ENCODE measurements around the gene LIN54.

Gene LIN54

GRCh38 chr4:82969414-82969813 is 41.2 kb downstream of the LIN54 start:
- Histone ChIP-seq H3K4me3 (replicated peaks; ENCODE audit: low read depth, low read length) (no peak overlapping the region), H3K36me3 (ENCODE audit: control insufficient read depth, insufficient read depth, low read length) (peaks cover 3% of the 10 kb centered on the region), H3K27me3 (replicated peaks; ENCODE audit: control insufficient read depth, insufficient read depth, low read length) (no peaks in the 10 kb centered on the region)
- DNase-seq (ENCODE audit: extremely low read depth, insufficient read length) = no peak
- no peak for TF ChIP-seq CTCF (IDR thresholded peaks at IDR 0.05; ENCODE audit: insufficient read depth, low read length, poor library complexity, severe bottlenecking)

DNA sequence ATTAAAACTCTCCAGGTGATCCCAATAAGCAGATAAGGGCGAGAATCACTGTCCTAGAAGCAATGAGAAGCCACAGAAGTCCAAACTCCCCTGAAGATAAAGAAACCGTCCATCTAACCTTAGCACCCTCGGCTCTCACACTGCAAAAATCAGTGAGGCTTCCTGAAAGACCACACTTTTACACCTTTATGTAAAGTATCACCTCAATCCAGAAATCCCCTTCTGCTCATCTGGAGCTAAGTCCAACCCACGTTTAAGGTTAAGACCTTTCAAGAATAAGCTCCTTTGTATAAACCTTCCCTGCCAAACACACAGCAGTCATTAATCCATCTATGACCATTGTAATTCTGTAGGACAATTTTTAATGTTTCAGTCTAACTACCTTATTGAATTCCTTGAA is 41.7 kb downstream of the LIN54 start:
- no peak overlapping the region for H3K4me3 ChIP-seq (replicated peaks; ENCODE audit: low read depth, low read length)
- TF ChIP-seq CTCF (IDR thresholded peaks at IDR 0.05; ENCODE audit: insufficient read depth, low read length, poor library complexity, severe bottlenecking) = no peak
- DNase-seq (ENCODE audit: extremely low read depth, insufficient read length) = no peak
- no peaks in the 10 kb centered on the region for H3K27me3 ChIP-seq (replicated peaks; ENCODE audit: control insufficient read depth, insufficient read depth, low read length)
- peaks cover 3% of the 10 kb centered on the region for H3K36me3 ChIP-seq (ENCODE audit: control insufficient read depth, insufficient read depth, low read length)

DNA sequence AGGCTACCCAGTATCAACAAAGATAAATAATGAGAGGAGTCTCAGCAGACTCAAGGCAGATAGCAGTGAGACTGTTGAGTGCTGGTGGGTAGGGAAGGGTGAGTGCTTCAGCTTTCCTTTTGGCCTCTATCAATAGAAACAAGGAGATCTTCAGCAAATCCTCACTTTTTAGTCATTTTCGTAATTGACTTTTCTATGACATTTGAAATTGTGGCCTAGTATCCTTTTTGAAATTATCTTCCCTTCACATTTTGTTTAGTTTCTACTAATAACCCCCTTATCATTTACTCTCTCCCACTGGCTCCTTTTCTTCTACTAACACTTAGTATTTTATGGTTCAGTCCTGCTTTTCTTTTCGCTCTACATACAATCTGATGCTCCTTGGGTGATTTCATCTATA is 44.9 kb downstream of the LIN54 start:
- Histone ChIP-seq H3K27me3 (replicated peaks; ENCODE audit: control insufficient read depth, insufficient read depth, low read length) (no peaks in the 10 kb centered on the region), H3K36me3 (ENCODE audit: control insufficient read depth, insufficient read depth, low read length) (peaks cover 3% of the 10 kb centered on the region), H3K4me3 (replicated peaks; ENCODE audit: low read depth, low read length) (no peak overlapping the region)
- DNase-seq (ENCODE audit: extremely low read depth, insufficient read length) = no peak
- TF ChIP-seq CTCF (IDR thresholded peaks at IDR 0.05; ENCODE audit: insufficient read depth, low read length, poor library complexity, severe bottlenecking) = no peak

GRCh38 chr4:82957045-82957444 is 53.6 kb downstream of the LIN54 start:
- Histone ChIP-seq H3K4me3 (replicated peaks; ENCODE audit: low read depth, low read length) (no peak overlapping the region), H3K36me3 (ENCODE audit: control insufficient read depth, insufficient read depth, low read length) (no peaks in the 10 kb centered on the region), H3K27me3 (replicated peaks; ENCODE audit: control insufficient read depth, insufficient read depth, low read length) (no peaks in the 10 kb centered on the region)
- TF ChIP-seq CTCF (IDR thresholded peaks at IDR 0.05; ENCODE audit: insufficient read depth, low read length, poor library complexity, severe bottlenecking) = no peak
- DNase-seq (ENCODE audit: extremely low read depth, insufficient read length) = peak; percentile 6

DNA sequence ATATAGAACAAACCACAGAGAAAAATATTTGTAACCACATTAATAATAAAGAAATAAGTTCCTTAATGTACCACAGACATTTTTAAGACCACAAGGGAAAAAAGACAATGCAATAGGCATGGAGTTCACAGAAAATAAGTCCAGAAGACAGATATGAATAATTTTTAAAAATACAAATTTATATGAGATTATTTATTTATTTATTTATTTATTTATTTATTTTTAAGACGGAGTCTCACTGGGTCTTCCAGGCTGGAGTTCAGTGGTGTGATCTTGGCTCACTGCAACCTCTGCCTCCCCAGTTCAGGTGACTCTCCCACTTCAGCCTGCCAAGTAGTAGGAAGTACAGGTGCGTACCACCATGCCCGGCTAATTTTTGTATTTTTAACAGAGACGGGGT is 56.4 kb downstream of the LIN54 start:
- no peak for DNase-seq (ENCODE audit: extremely low read depth, insufficient read length)
- TF ChIP-seq CTCF (IDR thresholded peaks at IDR 0.05; ENCODE audit: insufficient read depth, low read length, poor library complexity, severe bottlenecking) = no peak
- no peaks in the 10 kb centered on the region for H3K27me3 ChIP-seq (replicated peaks; ENCODE audit: control insufficient read depth, insufficient read depth, low read length)
- H3K4me3 ChIP-seq (replicated peaks; ENCODE audit: low read depth, low read length) = no peak overlapping the region
- no peaks in the 10 kb centered on the region for H3K36me3 ChIP-seq (ENCODE audit: control insufficient read depth, insufficient read depth, low read length)

DNA sequence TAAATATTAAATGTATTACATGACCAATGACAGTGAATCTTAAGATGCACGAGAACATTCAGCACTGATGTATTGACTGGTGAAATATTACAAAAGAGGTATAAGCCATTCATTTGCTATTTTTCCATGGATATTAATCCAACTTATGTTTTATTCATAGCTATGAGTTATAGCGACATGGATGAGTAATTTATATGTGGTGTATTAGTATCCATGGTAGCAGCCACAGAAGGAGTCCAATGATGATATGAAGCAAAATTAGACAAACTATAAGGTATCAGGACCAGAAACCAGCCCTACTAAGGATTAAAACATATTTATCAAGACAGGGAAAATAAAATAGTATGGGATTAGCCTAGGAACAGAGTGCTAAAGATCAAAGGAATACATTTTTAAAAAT is 59.4 kb downstream of the LIN54 start:
- H3K36me3 ChIP-seq (ENCODE audit: control insufficient read depth, insufficient read depth, low read length) = no peaks in the 10 kb centered on the region; the same call in 1 of the 2 replicates
- DNase-seq (ENCODE audit: extremely low read depth, insufficient read length) = no peak
- no peaks in the 10 kb centered on the region for H3K27me3 ChIP-seq (replicated peaks; ENCODE audit: control insufficient read depth, insufficient read depth, low read length)
- no peak for TF ChIP-seq CTCF (IDR thresholded peaks at IDR 0.05; ENCODE audit: insufficient read depth, low read length, poor library complexity, severe bottlenecking)
- no peak overlapping the region for H3K4me3 ChIP-seq (replicated peaks; ENCODE audit: low read depth, low read length)

All from GM06990 (cell line).